Stimulated activated naive CD8-positive, alpha-beta T cell treated with anti-CD3 and anti-CD28 coated beads, Interleukin-15, amount 100 ng/mL, for 72 hours (primary cell): ENCODE data around the gene GNG8.
A peak's percentile ranks its signal among the peaks of the same experiment; 100 is the strongest.

Experiments used
- ATAC-seq: fragments of 150-1000 bp; cut with Tn5 transposase; 2 replicates; pipeline ENCODE4 v1.10.0; 2021; ENCODE audit warnings: mild to moderate bottlenecking, moderate library complexity
- DNase-seq, 2 donors: peaks; one replicate each; pipeline ENCODE4 v3.0.0; 2021 to 2022
- H3K27ac Mint-ChIP-seq, 2 donors: one replicate each; pipeline ENCODE4 v1.8.0; 2022; ENCODE audit warnings: mild to moderate bottlenecking in 2 of 2, mixed read lengths in 2 of 2, moderate library complexity in 2 of 2
- H3K27me3 Mint-ChIP-seq: one replicate; pipeline ENCODE4 v1.8.0; 2022; ENCODE audit warnings: mixed read lengths
- H3K4me1 Mint-ChIP-seq: one replicate; pipeline ENCODE4 v1.8.0; 2022; ENCODE audit warnings: mild to moderate bottlenecking, mixed read lengths
- H3K4me3 Mint-ChIP-seq, 2 donors: one replicate each; pipeline ENCODE4 v1.8.0; 2022; ENCODE audit warnings: mild to moderate bottlenecking in 2 of 2, mixed read lengths in 2 of 2, moderate library complexity in 1 of 2
- H3K9me3 Mint-ChIP-seq, 2 donors: one replicate each; pipeline ENCODE4 v1.8.0; 2022; ENCODE audit warnings: mixed read lengths in 2 of 2

Gene GNG8

GRCh38 chr19:46614114-46614722 lies 21.8 kb downstream of the GNG8 start:
- Mint-ChIP-seq H3K27me3 (no peaks in the 10 kb centered on the region), H3K4me3 (peak overlapping the region; percentile 46 to 80), H3K9me3 (no peaks in the 10 kb centered on the region), H3K4me1 (peaks cover 88% of the 10 kb centered on the region), H3K27ac (peak overlapping the region in 1 of 2 donors; percentile 94)
- peak; percentile 37 for ATAC-seq
- DNase-seq: peak; percentile 78 to 81

DNA sequence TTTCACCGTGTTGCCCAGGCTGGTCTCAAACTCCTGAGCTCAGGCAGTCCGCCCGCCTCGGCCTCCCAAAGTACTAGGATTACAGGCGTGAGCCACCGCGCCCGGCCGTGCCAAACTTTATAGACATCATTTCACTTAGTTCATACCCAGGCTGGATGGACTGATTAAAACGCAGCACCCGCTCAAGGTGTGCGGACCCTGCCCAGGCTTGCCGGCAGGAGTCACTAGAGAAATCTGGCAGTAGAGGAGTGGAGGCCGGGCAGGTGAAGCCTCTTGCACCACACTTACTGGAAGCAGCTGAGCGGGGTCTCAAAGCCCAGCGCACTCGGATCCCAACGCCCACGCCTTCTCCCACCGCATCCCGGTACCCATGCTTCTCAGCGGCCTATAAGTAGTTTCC lies 22.5 kb downstream of the GNG8 start:
- Mint-ChIP-seq H3K4me1 (peaks cover 84% of the 10 kb centered on the region), H3K27ac (peak overlapping the region in 1 of 2 donors; percentile 94), H3K9me3 (no peaks in the 10 kb centered on the region), H3K27me3 (no peaks in the 10 kb centered on the region), H3K4me3 (no peak overlapping the region)
- ATAC-seq (no peak), DNase-seq (peak in 1 of 2 donors; percentile 10)

DNA sequence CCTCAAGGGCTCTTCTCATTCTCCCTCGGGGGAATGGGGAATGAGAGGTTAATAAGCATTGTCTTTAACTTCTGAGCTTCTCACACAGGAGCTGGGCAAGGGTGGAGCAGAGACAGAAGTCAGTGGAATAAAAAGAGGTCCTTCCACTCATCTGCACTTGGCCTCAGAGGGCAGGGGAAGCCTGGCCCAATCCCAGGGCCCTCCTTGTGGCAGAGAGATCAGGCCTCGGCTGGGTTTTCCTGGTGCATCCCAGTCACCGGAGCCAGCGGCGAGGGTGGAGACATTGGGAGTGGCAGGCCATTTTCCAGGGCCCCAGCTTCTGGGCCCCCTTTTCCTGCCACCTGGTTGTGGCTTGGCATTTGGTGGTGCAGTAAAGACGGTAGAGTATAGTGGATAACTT lies 24.2 kb downstream of the GNG8 start:
- DNase-seq: no peak

DNA sequence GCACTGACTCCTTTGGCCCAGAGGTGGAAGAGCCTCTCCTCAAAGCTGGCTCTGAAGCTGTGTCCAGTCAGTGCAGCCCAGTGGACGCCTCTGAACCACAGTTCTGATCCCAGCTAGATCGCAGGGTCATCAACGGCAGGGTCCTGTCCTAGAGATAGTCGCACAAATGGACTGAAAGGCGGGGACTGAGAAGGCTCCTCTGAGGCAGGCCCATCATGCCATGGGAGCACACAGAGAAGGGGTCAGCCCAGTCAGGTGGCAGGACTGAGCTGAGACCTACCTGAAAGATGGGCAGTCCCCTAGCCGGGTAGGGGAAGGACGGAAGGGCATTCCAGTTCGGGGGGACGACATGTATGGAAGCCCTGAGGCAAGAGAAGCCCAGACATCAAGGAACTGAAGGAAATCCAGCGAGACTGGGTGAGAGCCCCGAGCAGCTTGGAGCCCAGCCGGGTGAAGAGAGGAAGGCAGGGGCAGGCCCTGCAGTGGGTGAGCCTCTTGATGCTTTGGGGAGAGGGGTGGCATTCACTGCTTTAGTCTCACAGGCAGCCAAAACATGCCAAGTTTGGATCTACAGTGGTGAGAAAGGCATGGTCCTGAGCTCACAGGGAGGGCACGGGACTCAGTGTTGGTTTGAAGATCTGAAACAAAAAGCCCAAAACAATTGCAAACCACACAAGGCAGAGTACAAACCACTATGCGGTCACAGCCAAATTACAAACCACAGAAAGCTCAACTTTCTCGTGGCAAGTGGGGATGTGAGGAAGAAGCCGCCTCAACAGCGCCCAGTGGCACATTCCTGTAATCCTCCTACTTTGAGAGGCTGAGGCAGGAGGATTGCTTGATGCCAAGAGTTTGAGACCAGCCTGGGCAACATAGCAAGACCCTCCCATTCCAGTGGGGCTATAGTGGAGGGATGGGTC lies 24.9 kb downstream of the GNG8 start:
- H3K27ac Mint-ChIP-seq: peak overlapping the region; percentile 30 to 95
- peak overlapping the region; percentile 39 to 69 for H3K4me3 Mint-ChIP-seq
- DNase-seq: peak in 1 of 2 donors; percentile 50
- no peaks in the 10 kb centered on the region for H3K9me3 Mint-ChIP-seq
- peak; percentile 51 for ATAC-seq
- H3K27me3 Mint-ChIP-seq: no peaks in the 10 kb centered on the region
- H3K4me1 Mint-ChIP-seq: peaks cover 91% of the 10 kb centered on the region

More for the DNA sequence above, 24.2 kb downstream of the GNG8 start:
- Mint-ChIP-seq H3K4me3 (peak overlapping the region; percentile 39 to 69), H3K4me1 (peaks cover 91% of the 10 kb centered on the region), H3K27ac (peak overlapping the region; percentile 30 to 95), H3K9me3 (no peaks in the 10 kb centered on the region), H3K27me3 (no peaks in the 10 kb centered on the region)
- ATAC-seq: peak; percentile 27

GRCh38 chr19:46610413-46610775 lies 25.6 kb downstream of the GNG8 start:
- no peak for DNase-seq
- Mint-ChIP-seq H3K27me3 (no peaks in the 10 kb centered on the region), H3K27ac (peak overlapping the region in 1 of 2 donors; percentile 95), H3K4me3 (no peak overlapping the region), H3K9me3 (no peaks in the 10 kb centered on the region), H3K4me1 (peaks cover 91% of the 10 kb centered on the region)
- no peak for ATAC-seq

DNA sequence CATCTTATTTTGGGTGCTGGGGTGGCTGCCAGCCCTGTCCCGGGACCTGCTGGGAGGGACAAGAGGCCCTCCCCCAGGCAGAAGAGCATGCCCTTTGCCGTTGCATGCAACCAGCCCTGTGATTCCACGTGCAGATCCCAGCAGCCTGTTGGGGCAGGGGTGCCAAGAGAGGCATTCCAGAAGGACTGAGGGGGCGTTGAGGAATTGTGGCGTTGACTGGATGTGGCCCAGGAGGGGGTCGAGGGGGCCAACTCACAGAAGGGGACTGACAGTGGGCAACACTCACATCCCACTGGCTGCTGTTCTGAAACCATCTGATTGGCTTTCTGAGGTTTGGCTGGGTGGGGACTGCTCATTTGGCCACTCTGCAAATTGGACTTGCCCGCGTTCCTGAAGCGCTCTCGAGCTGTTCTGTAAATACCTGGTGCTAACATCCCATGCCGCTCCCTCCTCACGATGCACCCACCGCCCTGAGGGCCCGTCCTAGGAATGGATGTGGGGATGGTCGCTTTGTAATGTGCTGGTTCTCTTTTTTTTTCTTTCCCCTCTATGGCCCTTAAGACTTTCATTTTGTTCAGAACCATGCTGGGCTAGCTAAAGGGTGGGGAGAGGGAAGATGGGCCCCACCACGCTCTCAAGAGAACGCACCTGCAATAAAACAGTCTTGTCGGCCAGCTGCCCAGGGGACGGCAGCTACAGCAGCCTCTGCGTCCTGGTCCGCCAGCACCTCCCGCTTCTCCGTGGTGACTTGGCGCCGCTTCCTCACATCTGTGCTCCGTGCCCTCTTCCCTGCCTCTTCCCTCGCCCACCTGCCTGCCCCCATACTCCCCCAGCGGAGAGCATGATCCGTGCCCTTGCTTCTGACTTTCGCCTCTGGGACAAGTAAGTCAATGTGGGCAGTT lies 26.2 kb downstream of the GNG8 start:
- H3K4me1 Mint-ChIP-seq: peaks cover 94% of the 10 kb centered on the region
- H3K9me3 Mint-ChIP-seq: no peaks in the 10 kb centered on the region
- no peak for ATAC-seq
- no peak overlapping the region for H3K27ac Mint-ChIP-seq
- no peaks in the 10 kb centered on the region for H3K27me3 Mint-ChIP-seq
- no peak for DNase-seq
- H3K4me3 Mint-ChIP-seq: no peak overlapping the region

- Mint-ChIP-seq H3K27me3 (no peaks in the 10 kb centered on the region), H3K9me3 (no peaks in the 10 kb centered on the region), H3K4me1 (peaks cover 94% of the 10 kb centered on the region), H3K4me3 (no peak overlapping the region), H3K27ac (no peak overlapping the region)
- no peak for DNase-seq
- ATAC-seq: no peak
Observed at GRCh38 chr19:46608581-46609345, 27.2 kb downstream of the GNG8 start.

DNA sequence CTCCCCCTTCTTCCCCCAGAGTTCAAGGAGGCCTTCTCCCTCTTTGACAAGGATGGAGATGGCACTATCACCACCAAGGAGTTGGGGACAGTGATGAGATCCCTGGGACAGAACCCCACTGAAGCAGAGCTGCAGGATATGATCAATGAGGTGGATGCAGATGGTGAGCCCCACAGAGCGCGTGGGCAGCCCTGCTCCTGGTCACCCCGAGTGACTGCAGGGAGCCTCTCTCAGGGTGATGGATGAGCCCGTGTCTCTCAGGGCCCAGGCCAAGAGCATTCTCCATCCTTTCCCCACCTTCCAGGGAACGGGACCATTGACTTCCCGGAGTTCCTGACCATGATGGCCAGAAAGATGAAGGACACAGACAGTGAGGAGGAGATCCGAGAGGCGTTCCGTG lies 27.8 kb downstream of the GNG8 start:
- no peak for ATAC-seq
- Mint-ChIP-seq H3K27me3 (no peaks in the 10 kb centered on the region), H3K27ac (no peak overlapping the region), H3K9me3 (no peaks in the 10 kb centered on the region), H3K4me3 (no peak overlapping the region), H3K4me1 (peaks cover 94% of the 10 kb centered on the region)
- DNase-seq: peak in 1 of 2 donors; percentile 10

GRCh38 chr19:46607448-46607841 lies 28.6 kb downstream of the GNG8 start:
- H3K4me3 Mint-ChIP-seq: no peak overlapping the region

GRCh38 chr19:46606681-46607447 lies 29.1 kb downstream of the GNG8 start:
- Mint-ChIP-seq H3K4me3 (no peak overlapping the region), H3K9me3 (no peaks in the 10 kb centered on the region), H3K27me3 (no peaks in the 10 kb centered on the region), H3K27ac (peak overlapping the region in 1 of 2 donors; percentile 14), H3K4me1 (peaks cover 97% of the 10 kb centered on the region)
- DNase-seq (no peak), ATAC-seq (no peak)

More at GRCh38 chr19:46607448-46607841, 28.6 kb downstream of the GNG8 start:
- no peaks in the 10 kb centered on the region for H3K9me3 Mint-ChIP-seq
- ATAC-seq (no peak), DNase-seq (no peak)
- peak overlapping the region; percentile 14 to 22 for H3K27ac Mint-ChIP-seq
- H3K27me3 Mint-ChIP-seq: no peaks in the 10 kb centered on the region
- peaks cover 97% of the 10 kb centered on the region for H3K4me1 Mint-ChIP-seq

DNA sequence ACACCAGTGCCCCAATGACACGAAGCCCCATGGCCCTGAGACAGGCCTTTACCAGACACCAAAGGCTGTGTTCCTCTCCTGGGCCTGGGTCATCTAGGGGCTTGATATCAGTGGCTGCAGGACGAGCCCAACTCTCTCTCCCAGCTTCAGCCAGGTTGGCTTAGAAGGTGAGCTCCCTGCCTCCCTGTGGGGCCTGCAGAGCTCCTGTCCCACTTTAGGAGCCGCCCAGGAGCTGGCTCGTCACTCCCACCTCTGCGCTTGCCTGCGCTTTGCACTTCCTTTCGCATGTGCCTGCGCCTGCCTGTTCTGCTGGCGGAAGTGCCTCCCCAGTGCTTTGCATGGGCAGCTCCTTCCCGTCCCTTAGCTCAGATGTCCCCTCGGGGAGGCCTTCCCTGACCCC lies 30.0 kb downstream of the GNG8 start:
- DNase-seq (no peak), ATAC-seq (no peak)
- no peak overlapping the region for H3K27ac Mint-ChIP-seq
- H3K9me3 Mint-ChIP-seq: no peaks in the 10 kb centered on the region
- H3K4me3 Mint-ChIP-seq: no peak overlapping the region
- no peaks in the 10 kb centered on the region for H3K27me3 Mint-ChIP-seq
- peaks cover 89% of the 10 kb centered on the region for H3K4me1 Mint-ChIP-seq

GRCh38 chr19:46605356-46605821 lies 30.6 kb downstream of the GNG8 start:
- Mint-ChIP-seq H3K4me3 (no peak overlapping the region), H3K27ac (peak overlapping the region in 1 of 2 donors; percentile 42), H3K27me3 (no peaks in the 10 kb centered on the region), H3K4me1 (peaks cover 85% of the 10 kb centered on the region), H3K9me3 (no peaks in the 10 kb centered on the region)
- no peak for ATAC-seq
- no peak for DNase-seq

- Mint-ChIP-seq H3K4me1 (peaks cover 85% of the 10 kb centered on the region), H3K27ac (peak overlapping the region in 1 of 2 donors; percentile 42), H3K27me3 (no peaks in the 10 kb centered on the region), H3K9me3 (peaks cover 0 to 2% of the 10 kb centered on the region in 2 donors), H3K4me3 (no peak overlapping the region)
- DNase-seq (no peak), ATAC-seq (no peak)
Observed at GRCh38 chr19:46604781-46605355, 31.1 kb downstream of the GNG8 start.

DNA sequence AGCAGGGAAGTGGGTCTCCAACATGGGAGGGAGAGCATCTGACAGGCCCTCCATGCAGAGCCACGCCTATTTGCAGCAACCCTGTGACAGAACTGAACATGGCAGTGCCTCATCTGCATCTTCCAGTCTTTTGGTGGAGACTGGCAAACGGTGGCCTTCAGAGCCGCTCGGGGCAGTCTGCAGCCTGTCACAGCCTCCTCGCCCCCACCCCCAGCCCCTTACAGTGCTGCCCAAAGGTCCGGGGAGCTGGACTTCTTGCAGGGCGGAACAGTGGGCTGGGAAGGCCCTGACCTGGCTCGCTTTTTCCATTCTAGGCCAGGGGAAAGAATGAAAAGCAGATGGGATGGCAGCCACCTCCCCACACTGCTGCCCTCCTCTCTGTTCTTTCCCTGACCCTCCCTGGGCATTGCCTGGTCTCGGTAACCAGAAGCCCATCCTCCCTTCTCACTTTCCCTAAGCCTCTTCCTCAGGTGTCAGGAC lies 32.2 kb downstream of the GNG8 start:
- Mint-ChIP-seq H3K9me3 (peaks cover 4 to 6% of the 10 kb centered on the region in 2 donors), H3K27me3 (no peaks in the 10 kb centered on the region), H3K27ac (peak overlapping the region in 1 of 2 donors; percentile 96), H3K4me3 (peak overlapping the region; percentile 99 to 100), H3K4me1 (peaks cover 78% of the 10 kb centered on the region)
- DNase-seq (no peak), ATAC-seq (no peak)
